ENCODE data around the gene CNTNAP2. TPM values are rescaled to one million over a fixed set of nuclear protein-coding genes. Genes with fewer than 3 reads are reported as not detected.

CNTNAP2 gene
- total RNA-seq, 2 donors from 2014 or later: 4.4 to 8.5 TPM

DNA sequence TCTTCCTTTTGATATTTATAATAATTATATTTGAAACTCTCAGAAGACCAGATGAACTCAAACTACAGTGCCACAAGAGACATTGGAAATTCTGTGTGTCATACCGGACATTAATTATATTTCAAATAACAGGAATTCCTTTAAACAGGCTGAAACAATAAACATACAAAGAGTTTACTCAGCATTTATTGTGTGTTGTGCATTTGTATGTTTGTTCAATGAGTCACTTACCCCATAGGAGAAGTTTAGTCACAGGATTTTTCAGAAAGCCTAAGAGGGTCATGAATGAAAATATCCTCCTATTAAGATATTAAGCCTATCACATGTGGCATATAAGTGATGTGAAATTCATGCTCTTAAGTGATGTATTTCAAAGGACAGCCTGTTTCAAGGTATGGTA is 566.8 kb downstream of the CNTNAP2 start:
- H3K4me3 ChIP-seq: no peak overlapping the region
- no peaks in the 10 kb centered on the region for H3K27me3 ChIP-seq
- no peaks in the 10 kb centered on the region for H3K9me3 ChIP-seq
- no peak for DNase-seq
- no peaks in the 10 kb centered on the region for H3K36me3 ChIP-seq
- no peaks in the 10 kb centered on the region for H3K4me1 ChIP-seq
- TF ChIP-seq, protein P1, sequence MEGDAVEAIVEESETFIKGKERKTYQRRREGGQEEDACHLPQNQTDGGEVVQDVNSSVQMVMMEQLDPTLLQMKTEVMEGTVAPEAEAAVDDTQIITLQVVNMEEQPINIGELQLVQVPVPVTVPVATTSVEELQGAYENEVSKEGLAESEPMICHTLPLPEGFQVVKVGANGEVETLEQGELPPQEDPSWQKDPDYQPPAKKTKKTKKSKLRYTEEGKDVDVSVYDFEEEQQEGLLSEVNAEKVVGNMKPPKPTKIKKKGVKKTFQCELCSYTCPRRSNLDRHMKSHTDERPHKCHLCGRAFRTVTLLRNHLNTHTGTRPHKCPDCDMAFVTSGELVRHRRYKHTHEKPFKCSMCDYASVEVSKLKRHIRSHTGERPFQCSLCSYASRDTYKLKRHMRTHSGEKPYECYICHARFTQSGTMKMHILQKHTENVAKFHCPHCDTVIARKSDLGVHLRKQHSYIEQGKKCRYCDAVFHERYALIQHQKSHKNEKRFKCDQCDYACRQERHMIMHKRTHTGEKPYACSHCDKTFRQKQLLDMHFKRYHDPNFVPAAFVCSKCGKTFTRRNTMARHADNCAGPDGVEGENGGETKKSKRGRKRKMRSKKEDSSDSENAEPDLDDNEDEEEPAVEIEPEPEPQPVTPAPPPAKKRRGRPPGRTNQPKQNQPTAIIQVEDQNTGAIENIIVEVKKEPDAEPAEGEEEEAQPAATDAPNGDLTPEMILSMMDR (IDR thresholded peaks at IDR 0.05): no peak
- intact Hi-C loops (cut with DNase I): no loop called here
- no peak overlapping the region for H3K27ac ChIP-seq
- H3K9ac ChIP-seq (ENCODE audit: low read depth in 2 of 2, low read length in 2 of 2): no peak overlapping the region

DNA sequence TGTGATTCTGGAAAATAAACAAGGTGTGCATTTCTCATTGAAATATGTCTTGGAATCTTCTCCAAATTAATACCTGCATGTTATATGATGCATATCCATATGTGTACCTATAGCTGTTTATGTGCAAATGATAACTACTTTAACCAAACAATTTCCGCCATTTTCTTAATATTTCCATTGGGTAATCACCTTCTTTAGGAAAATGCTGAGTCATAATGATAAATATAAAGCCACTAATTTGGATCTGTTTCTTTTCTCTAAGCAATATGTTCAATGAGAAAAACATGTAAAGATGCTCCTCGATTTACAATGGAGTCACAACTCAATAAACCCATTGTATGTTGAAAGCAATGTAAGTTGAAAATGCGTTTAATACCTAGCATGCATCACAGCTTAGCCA is 574.4 kb downstream of the CNTNAP2 start:
- TF ChIP-seq, protein P1 (IDR thresholded peaks at IDR 0.05): no peak
- Histone ChIP-seq H3K9me3 (no peaks in the 10 kb centered on the region), H3K27me3 (no peaks in the 10 kb centered on the region)

DNA sequence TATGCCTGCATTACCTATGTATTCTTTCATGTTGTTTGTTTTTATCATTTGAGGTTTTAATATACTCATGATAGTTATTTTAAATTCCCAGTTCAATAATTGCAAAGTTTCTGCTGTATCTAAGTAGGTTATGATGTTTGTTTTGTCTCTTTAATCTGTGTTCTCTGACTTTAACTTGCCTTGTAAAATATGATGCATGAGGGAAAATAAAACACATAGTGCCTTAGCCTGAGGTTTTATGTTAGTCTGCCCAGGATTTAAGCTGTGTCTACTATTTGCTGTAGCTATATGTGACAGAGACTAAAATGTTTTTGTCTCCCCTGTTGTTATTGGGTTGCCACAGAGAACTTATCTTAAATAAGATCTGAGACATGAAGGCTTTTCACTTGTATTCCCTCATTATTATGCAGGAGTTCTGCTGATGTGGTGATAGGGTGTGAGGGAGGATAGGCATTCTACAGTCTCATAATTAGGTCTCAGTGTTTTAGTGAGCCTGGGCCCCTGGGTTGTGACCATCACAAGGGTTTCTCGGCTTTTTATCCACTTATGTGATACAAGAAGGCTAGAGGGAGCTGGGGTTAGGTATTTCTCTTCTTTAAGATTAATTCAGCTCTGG is 582.5 kb downstream of the CNTNAP2 start:
- intact Hi-C loops (cut with DNase I): no loop called here
- Histone ChIP-seq H3K9me3 (no peaks in the 10 kb centered on the region), H3K36me3 (no peaks in the 10 kb centered on the region), H3K9ac (ENCODE audit: low read depth in 2 of 2, low read length in 2 of 2) (no peak overlapping the region), H3K4me3 (no peak overlapping the region), H3K27me3 (no peaks in the 10 kb centered on the region), H3K27ac (no peak overlapping the region), H3K4me1 (no peaks in the 10 kb centered on the region)
- no peak for DNase-seq
- TF ChIP-seq, protein P1 (IDR thresholded peaks at IDR 0.05): no peak

More for the DNA sequence above, 574.4 kb downstream of the CNTNAP2 start:
- Histone ChIP-seq H3K4me3 (no peak overlapping the region), H3K27ac (no peak overlapping the region), H3K4me1 (no peaks in the 10 kb centered on the region), H3K9ac (ENCODE audit: low read depth in 2 of 2, low read length in 2 of 2) (no peak overlapping the region), H3K36me3 (no peaks in the 10 kb centered on the region)
- intact Hi-C loops (cut with DNase I): no loop called here
- no peak for DNase-seq

DNA sequence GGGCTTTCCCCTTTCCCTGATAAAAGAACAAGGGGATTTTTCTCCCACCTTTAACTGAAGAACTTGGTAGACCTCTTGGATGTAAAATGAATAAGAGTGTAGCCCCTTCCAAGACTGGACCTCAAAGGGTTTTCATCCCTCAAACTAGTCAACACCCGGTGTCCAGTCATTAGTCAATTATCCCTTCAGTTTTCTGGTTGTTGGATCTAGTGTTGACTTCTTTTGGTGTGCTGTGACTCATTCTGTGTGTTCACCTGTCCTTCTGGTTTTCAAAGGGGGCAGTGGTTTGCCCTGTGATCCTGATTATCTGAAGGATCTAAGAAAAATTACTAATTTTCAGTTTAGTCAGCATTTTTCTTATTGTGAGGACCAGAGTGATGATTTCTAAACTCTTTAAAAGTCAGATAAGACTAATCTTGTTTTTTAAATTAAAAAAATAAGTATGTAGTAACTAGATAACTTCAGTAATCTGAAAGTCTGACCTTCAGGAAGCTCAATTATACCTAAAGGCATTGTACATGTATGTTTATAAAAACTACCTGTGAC is 583.5 kb downstream of the CNTNAP2 start:
- TF ChIP-seq, protein P1 (IDR thresholded peaks at IDR 0.05): no peak
- Histone ChIP-seq H3K9me3 (no peaks in the 10 kb centered on the region), H3K36me3 (no peaks in the 10 kb centered on the region), H3K4me3 (no peak overlapping the region), H3K27me3 (no peaks in the 10 kb centered on the region), H3K27ac (no peak overlapping the region), H3K9ac (ENCODE audit: low read depth in 2 of 2, low read length in 2 of 2) (no peak overlapping the region), H3K4me1 (no peaks in the 10 kb centered on the region)
- intact Hi-C loops (cut with DNase I): no loop called here
- DNase-seq: no peak

DNA sequence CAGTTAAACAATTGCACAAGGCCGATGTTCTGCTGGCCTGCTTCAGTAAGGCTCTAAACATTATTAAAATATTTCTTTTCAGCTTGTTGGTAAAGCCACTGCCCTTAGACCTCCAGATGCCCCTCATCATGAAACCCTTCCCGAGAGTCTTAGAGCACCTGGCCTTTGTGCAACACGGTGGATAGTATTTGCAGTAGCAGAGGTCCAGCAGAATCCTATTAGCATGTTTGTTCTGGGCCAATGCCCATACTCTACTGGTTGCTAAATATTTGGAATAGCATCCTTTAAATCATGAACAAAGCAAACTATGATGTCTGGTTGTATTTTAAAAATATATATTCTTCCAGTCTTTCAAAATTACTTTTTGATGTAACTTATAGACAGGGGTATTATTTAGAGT is 584.6 kb downstream of the CNTNAP2 start:
- DNase-seq: no peak
- H3K27me3 ChIP-seq: no peaks in the 10 kb centered on the region
- H3K36me3 ChIP-seq: no peaks in the 10 kb centered on the region
- no peak overlapping the region for H3K27ac ChIP-seq
- H3K9ac ChIP-seq (ENCODE audit: low read depth in 2 of 2, low read length in 2 of 2): no peak overlapping the region
- no peaks in the 10 kb centered on the region for H3K4me1 ChIP-seq
- no peak overlapping the region for H3K4me3 ChIP-seq
- H3K9me3 ChIP-seq: no peaks in the 10 kb centered on the region
- TF ChIP-seq, protein P1 (IDR thresholded peaks at IDR 0.05): no peak
- intact Hi-C loops (cut with DNase I): no loop called here
